DOHH2 (cell line): ENCODE results near the gene NAPB.

Experiments used
- EZH2phosphoT487 ChIP-seq: fragments of 200-600 bp; sonication (generic); IDR thresholded peaks from 2 replicates; pipeline ENCODE4 v1.6.1; 2017; ENCODE audit warnings: borderline replicate concordance, mild to moderate bottlenecking, antibody characterized with exemption, low read length, moderate library complexity, mixed read lengths
- TF ChIP-seq, protein P1 (sequence below): fragments of 200-600 bp; sonication (generic); IDR thresholded peaks from one replicate; pipeline ENCODE4 v1.5.1; 2014; ENCODE audit warnings: antibody characterized with exemption, mild to moderate bottlenecking, low read depth, low read length; ENCODE audit not compliant: poor library complexity, severe bottlenecking

- TF ChIP-seq, protein P1, sequence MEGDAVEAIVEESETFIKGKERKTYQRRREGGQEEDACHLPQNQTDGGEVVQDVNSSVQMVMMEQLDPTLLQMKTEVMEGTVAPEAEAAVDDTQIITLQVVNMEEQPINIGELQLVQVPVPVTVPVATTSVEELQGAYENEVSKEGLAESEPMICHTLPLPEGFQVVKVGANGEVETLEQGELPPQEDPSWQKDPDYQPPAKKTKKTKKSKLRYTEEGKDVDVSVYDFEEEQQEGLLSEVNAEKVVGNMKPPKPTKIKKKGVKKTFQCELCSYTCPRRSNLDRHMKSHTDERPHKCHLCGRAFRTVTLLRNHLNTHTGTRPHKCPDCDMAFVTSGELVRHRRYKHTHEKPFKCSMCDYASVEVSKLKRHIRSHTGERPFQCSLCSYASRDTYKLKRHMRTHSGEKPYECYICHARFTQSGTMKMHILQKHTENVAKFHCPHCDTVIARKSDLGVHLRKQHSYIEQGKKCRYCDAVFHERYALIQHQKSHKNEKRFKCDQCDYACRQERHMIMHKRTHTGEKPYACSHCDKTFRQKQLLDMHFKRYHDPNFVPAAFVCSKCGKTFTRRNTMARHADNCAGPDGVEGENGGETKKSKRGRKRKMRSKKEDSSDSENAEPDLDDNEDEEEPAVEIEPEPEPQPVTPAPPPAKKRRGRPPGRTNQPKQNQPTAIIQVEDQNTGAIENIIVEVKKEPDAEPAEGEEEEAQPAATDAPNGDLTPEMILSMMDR, result no peak
- no peak for TF ChIP-seq EZH2phosphoT487
Measured at GRCh38 chr20:23456873-23457272, 35.6 kb upstream of the NAPB start.
